HEK293 (cell line): ENCODE measurements around the gene GABRD.

Experiments used
- CTCF ChIA-PET: fragments of 350-600 bp; formaldehyde crosslinking; extraction: SDS; loops from one replicate; lab custom pipeline; 2021; ENCODE audit warnings: antibody characterized with exemption; lab: Yijun Ruan, JAX
- POLR2A ChIA-PET: fragments of 300-600 bp; formaldehyde crosslinking; extraction: SDS; loops from one replicate; lab custom pipeline; 2020; ENCODE audit warnings: antibody characterized with exemption, inconsistent platforms; lab: Yijun Ruan, JAX
- H3K27ac ChIP-seq: fragments of 200-500 bp; sonication (Bioruptor generic); 2 replicates; pipeline ENCODE4 v1.5.1; 2014; ENCODE audit warnings: low read depth, low read length, control low read depth, inconsistent platforms; ENCODE audit errors: extremely low read depth
- H3K36me3 ChIP-seq, 2 experiments: fragments of 200-500 bp in 1 of 2; sonication (Bioruptor generic) in 1 of 2; 1 replicate in 1 of 2; 2 replicates in 1 of 2; pipeline ENCODE4 v1.5.1; 2014 to 2017; ENCODE audit warnings: inconsistent platforms in 2 of 2, low read length in 2 of 2; ENCODE audit not compliant: control insufficient read depth in 2 of 2, insufficient read depth in 1 of 2
- H3K4me1 ChIP-seq: fragments of 200-500 bp; sonication (Bioruptor generic); 2 replicates; pipeline ENCODE4 v1.5.1; 2014; ENCODE audit warnings: mild to moderate bottlenecking, low read length, inconsistent platforms; ENCODE audit not compliant: control insufficient read depth, insufficient read depth
- H3K4me3 ChIP-seq: 2 replicates; pipeline ENCODE4 v1.5.1; 2011; ENCODE audit warnings: low read depth, mild to moderate bottlenecking, control low read depth, low read length, moderate library complexity
- H3K9me3 ChIP-seq: fragments of 200-500 bp; sonication (Bioruptor generic); 2 replicates; pipeline ENCODE4 v1.5.1; 2014; ENCODE audit warnings: low read depth, low read length, inconsistent platforms; ENCODE audit not compliant: control insufficient read depth, insufficient read depth
- GLIS1 ChIP-seq: fragments of 450-650 bp; formaldehyde crosslinking; IDR thresholded peaks from 2 replicates; pipeline ENCODE4 v1.5.1; 2016; ENCODE audit warnings: missing biosample characterization, missing genetic modification characterization
- KLF1 ChIP-seq: fragments of 450-650 bp; formaldehyde crosslinking; IDR thresholded peaks from 2 replicates; pipeline ENCODE4 v1.5.1; 2016; ENCODE audit warnings: missing biosample characterization, missing genetic modification characterization
- KLF8 ChIP-seq: fragments of 450-650 bp; formaldehyde crosslinking; IDR thresholded peaks from 2 replicates; pipeline ENCODE4 v1.5.1; 2016; ENCODE audit warnings: missing biosample characterization, missing genetic modification characterization
- SCRT1 ChIP-seq: fragments of 450-650 bp; formaldehyde crosslinking; IDR thresholded peaks from 2 replicates; pipeline ENCODE4 v1.5.1; 2016; ENCODE audit warnings: missing biosample characterization, missing genetic modification characterization, borderline replicate concordance
- SP7 ChIP-seq: fragments of 450-650 bp; formaldehyde crosslinking; IDR thresholded peaks from 2 replicates; pipeline ENCODE4 v1.5.1; 2016; ENCODE audit warnings: missing biosample characterization, missing genetic modification characterization
- TCF7L2 ChIP-seq: IDR thresholded peaks from 2 replicates; pipeline ENCODE4 v1.6.1; 2011; ENCODE audit warnings: low read depth, mild to moderate bottlenecking, inconsistent platforms, low read length, moderate library complexity, borderline replicate concordance
- ZBTB20 ChIP-seq: fragments of 450-650 bp; formaldehyde crosslinking; IDR thresholded peaks from 2 replicates; pipeline ENCODE4 v1.5.1; 2016; ENCODE audit warnings: missing biosample characterization, missing genetic modification characterization
- ZBTB6 ChIP-seq: fragments of 450-650 bp; formaldehyde crosslinking; IDR thresholded peaks from 2 replicates; pipeline ENCODE4 v1.5.1; 2017; ENCODE audit warnings: missing biosample characterization, missing genetic modification characterization
- ZIC2 ChIP-seq: fragments of 450-650 bp; formaldehyde crosslinking; IDR thresholded peaks from 2 replicates; pipeline ENCODE4 v1.5.1; 2016; ENCODE audit warnings: missing biosample characterization, missing genetic modification characterization
- ZNF174 ChIP-seq: fragments of 450-650 bp; formaldehyde crosslinking; IDR thresholded peaks from 2 replicates; pipeline ENCODE4 v1.5.0; 2017; ENCODE audit warnings: missing biosample characterization, mild to moderate bottlenecking, missing genetic modification characterization
- ZNF214 ChIP-seq: fragments of 450-650 bp; formaldehyde crosslinking; IDR thresholded peaks from 2 replicates; pipeline ENCODE4 v1.5.1; 2017; ENCODE audit warnings: missing biosample characterization, mild to moderate bottlenecking, missing genetic modification characterization, borderline replicate concordance
- ZNF302 ChIP-seq: fragments of 450-650 bp; formaldehyde crosslinking; IDR thresholded peaks from 2 replicates; pipeline ENCODE4 v1.5.1; 2016; ENCODE audit warnings: missing biosample characterization, missing genetic modification characterization, low read depth
- ZNF354C ChIP-seq: fragments of 450-650 bp; formaldehyde crosslinking; IDR thresholded peaks from 2 replicates; pipeline ENCODE4 v1.5.1; 2016; ENCODE audit warnings: missing biosample characterization, missing genetic modification characterization, low read depth, borderline replicate concordance
- ZNF416 ChIP-seq: fragments of 450-650 bp; formaldehyde crosslinking; IDR thresholded peaks from 2 replicates; pipeline ENCODE4 v1.5.1; 2016; ENCODE audit warnings: missing biosample characterization, missing genetic modification characterization
- ZNF830 ChIP-seq: fragments of 450-650 bp; IDR thresholded peaks from 2 replicates; pipeline ENCODE4 v1.5.0; 2018; ENCODE audit warnings: missing biosample characterization, missing genetic modification characterization, low read depth, mild to moderate bottlenecking, moderate library complexity
- ZSCAN16 ChIP-seq: fragments of 450-650 bp; formaldehyde crosslinking; IDR thresholded peaks from 2 replicates; pipeline ENCODE4 v1.5.1; 2016; ENCODE audit warnings: missing biosample characterization, missing genetic modification characterization
- TF ChIP-seq, protein P1 (sequence below): fragments of 450-650 bp; formaldehyde crosslinking; IDR thresholded peaks from 2 replicates; pipeline ENCODE4 v1.5.1; 2016; ENCODE audit warnings: missing biosample characterization, missing genetic modification characterization
- TF ChIP-seq, protein P2 (sequence below): fragments of 450-650 bp; formaldehyde crosslinking; IDR thresholded peaks from 2 replicates; pipeline ENCODE4 v1.5.1; 2016; ENCODE audit warnings: missing biosample characterization, missing genetic modification characterization

GABRD gene

DNA sequence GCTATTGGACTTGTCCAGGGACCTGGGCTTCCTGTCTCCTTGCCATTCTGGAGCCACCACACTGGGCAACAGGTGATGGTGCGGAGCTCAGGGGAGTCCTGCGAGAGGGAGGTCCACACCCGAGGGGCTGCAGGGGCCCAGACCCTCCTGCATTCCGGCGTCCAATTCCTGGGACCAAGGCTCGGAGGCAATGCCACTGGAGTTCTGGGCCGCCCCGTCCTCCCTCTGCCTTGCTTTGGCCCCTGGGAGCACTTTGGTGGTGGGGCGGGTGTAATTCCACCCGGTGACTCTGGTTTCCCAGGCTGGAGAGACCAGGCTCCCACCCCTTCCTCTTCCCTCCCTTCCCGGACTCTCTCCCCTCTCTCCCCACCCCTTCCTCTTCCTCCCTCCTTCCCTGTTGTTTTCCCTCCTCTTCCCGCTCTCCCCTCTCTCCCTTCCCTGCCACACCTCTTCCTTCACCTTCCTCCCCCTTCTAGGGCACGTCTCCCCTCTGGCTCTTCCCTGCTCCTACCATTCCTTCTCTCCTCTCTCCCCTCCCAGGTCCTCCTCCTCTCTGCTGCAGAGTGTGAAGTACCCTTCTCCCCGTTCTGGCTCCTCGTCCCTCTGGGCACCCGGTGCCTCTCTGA lies 33.0 kb downstream of the GABRD start (continued):
- TF ChIP-seq, protein P1, sequence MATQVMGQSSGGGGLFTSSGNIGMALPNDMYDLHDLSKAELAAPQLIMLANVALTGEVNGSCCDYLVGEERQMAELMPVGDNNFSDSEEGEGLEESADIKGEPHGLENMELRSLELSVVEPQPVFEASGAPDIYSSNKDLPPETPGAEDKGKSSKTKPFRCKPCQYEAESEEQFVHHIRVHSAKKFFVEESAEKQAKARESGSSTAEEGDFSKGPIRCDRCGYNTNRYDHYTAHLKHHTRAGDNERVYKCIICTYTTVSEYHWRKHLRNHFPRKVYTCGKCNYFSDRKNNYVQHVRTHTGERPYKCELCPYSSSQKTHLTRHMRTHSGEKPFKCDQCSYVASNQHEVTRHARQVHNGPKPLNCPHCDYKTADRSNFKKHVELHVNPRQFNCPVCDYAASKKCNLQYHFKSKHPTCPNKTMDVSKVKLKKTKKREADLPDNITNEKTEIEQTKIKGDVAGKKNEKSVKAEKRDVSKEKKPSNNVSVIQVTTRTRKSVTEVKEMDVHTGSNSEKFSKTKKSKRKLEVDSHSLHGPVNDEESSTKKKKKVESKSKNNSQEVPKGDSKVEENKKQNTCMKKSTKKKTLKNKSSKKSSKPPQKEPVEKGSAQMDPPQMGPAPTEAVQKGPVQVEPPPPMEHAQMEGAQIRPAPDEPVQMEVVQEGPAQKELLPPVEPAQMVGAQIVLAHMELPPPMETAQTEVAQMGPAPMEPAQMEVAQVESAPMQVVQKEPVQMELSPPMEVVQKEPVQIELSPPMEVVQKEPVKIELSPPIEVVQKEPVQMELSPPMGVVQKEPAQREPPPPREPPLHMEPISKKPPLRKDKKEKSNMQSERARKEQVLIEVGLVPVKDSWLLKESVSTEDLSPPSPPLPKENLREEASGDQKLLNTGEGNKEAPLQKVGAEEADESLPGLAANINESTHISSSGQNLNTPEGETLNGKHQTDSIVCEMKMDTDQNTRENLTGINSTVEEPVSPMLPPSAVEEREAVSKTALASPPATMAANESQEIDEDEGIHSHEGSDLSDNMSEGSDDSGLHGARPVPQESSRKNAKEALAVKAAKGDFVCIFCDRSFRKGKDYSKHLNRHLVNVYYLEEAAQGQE = no peak
- TF ChIP-seq ZNF174 = no peak
- no peak for TF ChIP-seq ZNF354C (tag by site-specific recombination)
- TF ChIP-seq ZNF830 (tag by site-specific recombination) = no peak
- no peak for TF ChIP-seq ZBTB6 (tag by site-specific recombination)
- TF ChIP-seq, protein P2, sequence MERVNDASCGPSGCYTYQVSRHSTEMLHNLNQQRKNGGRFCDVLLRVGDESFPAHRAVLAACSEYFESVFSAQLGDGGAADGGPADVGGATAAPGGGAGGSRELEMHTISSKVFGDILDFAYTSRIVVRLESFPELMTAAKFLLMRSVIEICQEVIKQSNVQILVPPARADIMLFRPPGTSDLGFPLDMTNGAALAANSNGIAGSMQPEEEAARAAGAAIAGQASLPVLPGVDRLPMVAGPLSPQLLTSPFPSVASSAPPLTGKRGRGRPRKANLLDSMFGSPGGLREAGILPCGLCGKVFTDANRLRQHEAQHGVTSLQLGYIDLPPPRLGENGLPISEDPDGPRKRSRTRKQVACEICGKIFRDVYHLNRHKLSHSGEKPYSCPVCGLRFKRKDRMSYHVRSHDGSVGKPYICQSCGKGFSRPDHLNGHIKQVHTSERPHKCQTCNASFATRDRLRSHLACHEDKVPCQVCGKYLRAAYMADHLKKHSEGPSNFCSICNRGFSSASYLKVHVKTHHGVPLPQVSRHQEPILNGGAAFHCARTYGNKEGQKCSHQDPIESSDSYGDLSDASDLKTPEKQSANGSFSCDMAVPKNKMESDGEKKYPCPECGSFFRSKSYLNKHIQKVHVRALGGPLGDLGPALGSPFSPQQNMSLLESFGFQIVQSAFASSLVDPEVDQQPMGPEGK (tag by site-specific recombination) = no peak
- TF ChIP-seq ZNF214 = no peak
- TF ChIP-seq ZNF416 (tag by site-specific recombination) = no peak
- peak; percentile 58; the same call in 1 of the 2 replicates for TF ChIP-seq KLF8 (tag by site-specific recombination)

GRCh38 chr1:2052756-2053155 lies 33.6 kb downstream of the GABRD start:
- H3K4me3 ChIP-seq = no peak overlapping the region
- peaks cover 0 to 22% of the 10 kb centered on the region in 2 experiments; a peak in 2 of 3 replicates for H3K36me3 ChIP-seq
- TF ChIP-seq ZBTB20 (peak; percentile 39; the same call in 1 of the 2 replicates), ZIC2 (tag by site-specific recombination) (no peak), SCRT1 (no peak)
- TF ChIP-seq, all 188 proteins: peak for 1
- POLR2A ChIA-PET = no interaction called here
- Histone ChIP-seq H3K4me1 (no peaks in the 10 kb centered on the region; the same call in 1 of the 2 replicates), H3K9me3 (no peaks in the 10 kb centered on the region), H3K27ac (no peak overlapping the region)
- CTCF ChIA-PET = interaction anchor here (1.0 to 1.8 kb wide), 2 partner anchors 8 to 87 kb away, joined by 4 to 7 read pairs; no protein-coding TSS in a partner anchor

- CTCF ChIA-PET = interaction anchor here (1.0 to 1.8 kb wide), 2 partner anchors 8 to 87 kb away, joined by 4 to 7 read pairs; no protein-coding TSS in a partner anchor
- POLR2A ChIA-PET = no interaction called here
- Histone ChIP-seq H3K4me1 (no peaks in the 10 kb centered on the region; the same call in 1 of the 2 replicates), H3K9me3 (no peaks in the 10 kb centered on the region)
- TF ChIP-seq KLF8 (tag by site-specific recombination) (0 out of 2 replicates have a peak, but pooled peaks have one; percentile 0), SP7 (tag by site-specific recombination) (no peak), TCF7L2 (no peak), KLF1 (tag by site-specific recombination) (peak; percentile 71), GLIS1 (tag by site-specific recombination) (no peak), ZSCAN16 (tag by site-specific recombination) (peak; percentile 93), ZNF302 (no peak)
- TF ChIP-seq, all 188 proteins: peak for 3
- H3K27ac ChIP-seq = no peak overlapping the region
- H3K36me3 ChIP-seq = peaks cover 3 to 23% of the 10 kb centered on the region in 2 experiments; a peak in 2 of 3 replicates
- no peak overlapping the region for H3K4me3 ChIP-seq
These were observed 34.1 kb downstream of the GABRD start for GRCh38 chr1:2053217-2053616.
